Psoas muscle (tissue), 8 donors: ENCODE results near the gene KCNG4. TPM values are rescaled to one million over a fixed set of nuclear protein-coding genes. Genes with fewer than 3 reads are reported as not detected.
"Not testable (repeated sequence)": the region's sequence is repeated elsewhere in the genome, so short reads cannot be mapped to it uniquely, and the experiment has no call there.

Experiments used
- ATAC-seq, 4 donors: fragments of 200-7000 bp; cut with Tn5 transposase; one replicate each; pipeline ENCODE4 v1.9.1; 2020; ENCODE audit warnings: moderate library complexity in 3 of 4, mild to moderate bottlenecking in 2 of 4
- DNase-seq, 2 donors: peaks; one replicate each; pipeline ENCODE4 v3.0.0-alpha.2; 2020
- H3K27ac ChIP-seq: fragments of 200-600 bp; one replicate; pipeline ENCODE4 v1.8.0; 2022
- H3K27me3 ChIP-seq, 3 donors: fragments of 200-600 bp in 1 of 3; one replicate each; pipeline versions ENCODE4 v1.6.1 to v1.8.0; 2013 to 2022; ENCODE audit warnings: low read length in 2 of 3, mild to moderate bottlenecking in 2 of 3, moderate library complexity in 1 of 3; ENCODE audit not compliant: insufficient read depth in 3 of 3
- H3K36me3 ChIP-seq, 2 donors: fragments of 200-600 bp in 1 of 2; one replicate each; pipeline versions ENCODE4 v1.6.1 to v1.8.0; 2013 to 2022; ENCODE audit warnings: low read depth in 1 of 2, mild to moderate bottlenecking in 1 of 2, moderate library complexity in 1 of 2; ENCODE audit not compliant: insufficient read depth in 1 of 2
- H3K4me1 ChIP-seq: fragments of 200-600 bp; one replicate; pipeline ENCODE4 v1.8.0; 2022
- H3K4me3 ChIP-seq: fragments of 200-600 bp; one replicate; pipeline ENCODE4 v1.8.0; 2022; ENCODE audit warnings: mild to moderate bottlenecking
- H3K9me3 ChIP-seq: fragments of 200-600 bp; one replicate; pipeline ENCODE4 v1.8.0; 2022
- CTCF ChIP-seq: fragments of 200-600 bp; IDR thresholded peaks from one replicate; pipeline ENCODE4 v1.8.0; 2022; ENCODE audit warnings: antibody characterized with exemption
- WGBS, 3 donors: extraction: QIAGEN DNeasy Blood & Tissue Kit; methylation state at CpG; one replicate each; pipeline versions ENCODE4 v1.1.6 to v1.1.7; 2013; 5-methylcytosine and 5-hydroxymethylcytosine counted together
- intact Hi-C, 2 donors: fragments of 100-400 bp; cut with DNase I; formaldehyde crosslinking; loops; one replicate each; pipeline versions ENCODE4 v1.11.0 to v1.14.2; 2022
- polyA plus RNA-seq, 3 donors: library from polyadenylated mRNA; stranded (reverse); fragments of 200-250 nt; gene quantifications; one replicate each; pipeline ENCODE4 v1.2.3, GENCODE V29; 2013
- total RNA-seq, 4 donors: library from RNA; stranded (reverse); fragmentation: NEBNext Ultra II Directional in 2 of 4; extraction: Animal tissue kit (Norgen Biotek cat#: 25700) in 2 of 4; gene quantifications; one replicate each; pipeline versions ENCODE4 v1.2.1 to v1.2.4, GENCODE V29; 2021 to 2023
- donor health status: healthy with polysubstance abuse.
- donor health status: DM: no; HTN: no; CAD: no; lungs with moderate emphysema.
- donor health status: Bipolar disorder and iron deficiency.
- donor health status: healthy.
- donor health status: DM: yes; HTN: yes; CAD: no.
- donor health status: DM: no; HTN: no; CAD: no.
- donor health status: DM: no; HTN: no; CAD: no.
- donor health status: DM: yes; HTN: yes; CAD: no.

The KCNG4 gene
- total and polyA plus RNA-seq, 7 donors, result 0.04 to 0.10 TPM; not detected in 5

GRCh38 chr16:84223456-84223855 is 16.4 kb downstream of the KCNG4 start:
- intact Hi-C loops, result no loop called here
- Histone ChIP-seq H3K4me3 (no peak overlapping the region), H3K27me3 (peaks cover 0 to 7% (median 3%) of the 10 kb centered on the region in 3 donors), H3K9me3 (no peaks in the 10 kb centered on the region), H3K4me1 (peaks cover 2% of the 10 kb centered on the region), H3K27ac (no peak overlapping the region), H3K36me3 (no peaks in the 10 kb centered on the region)
- TF ChIP-seq CTCF, result no peak
- WGBS, 3 donors, result 86 to 88% (median 87%) methylated on average over 4 of the region's 4 CpGs
- no peak for DNase-seq
- no peak for ATAC-seq

GRCh38 chr16:84220851-84221250 is 19.0 kb downstream of the KCNG4 start:
- Histone ChIP-seq H3K27ac (no peak overlapping the region), H3K4me3 (no peak overlapping the region), H3K4me1 (no peaks in the 10 kb centered on the region), H3K36me3 (no peaks in the 10 kb centered on the region), H3K9me3 (no peaks in the 10 kb centered on the region), H3K27me3 (peaks cover 0 to 7% (median 3%) of the 10 kb centered on the region in 3 donors)
- ATAC-seq (no peak), DNase-seq (no peak)
- WGBS, 3 donors, result 93 to 100% (median 95%) methylated on average over 1 of the region's 1 CpG
- intact Hi-C loops, result no loop called here
- no peak for TF ChIP-seq CTCF

- WGBS, 3 donors, result 60 to 74% (median 65%) methylated on average over 6 of the region's 6 CpGs
- no peak for ATAC-seq
- Histone ChIP-seq H3K4me3 (no peak overlapping the region), H3K36me3 (no peaks in the 10 kb centered on the region), H3K9me3 (no peaks in the 10 kb centered on the region), H3K27me3 (no peaks in the 10 kb centered on the region), H3K27ac (no peak overlapping the region), H3K4me1 (peaks cover 5% of the 10 kb centered on the region)
- no peak for TF ChIP-seq CTCF
- intact Hi-C loops, result no loop called here
- no peak for DNase-seq
Measured at GRCh38 chr16:84218956-84219355, 20.9 kb downstream of the KCNG4 start.

GRCh38 chr16:84218176-84218823 is 21.5 kb downstream of the KCNG4 start:
- TF ChIP-seq CTCF, result no peak
- Histone ChIP-seq H3K4me3 (no peak overlapping the region), H3K27ac (no peak overlapping the region), H3K4me1 (peaks cover 5% of the 10 kb centered on the region), H3K36me3 (no peaks in the 10 kb centered on the region), H3K9me3 (no peaks in the 10 kb centered on the region), H3K27me3 (no peaks in the 10 kb centered on the region)
- ATAC-seq (no peak), DNase-seq (no peak)
- intact Hi-C loops, result no loop called here
- 50 to 58% (median 51%) methylated on average over 17 of the region's 17 CpGs for WGBS, 3 donors

- H3K36me3 ChIP-seq, H3K27ac ChIP-seq, H3K4me3 ChIP-seq, intact Hi-C loops, H3K9me3 ChIP-seq, H3K4me1 ChIP-seq, ATAC-seq, DNase-seq, H3K27me3 ChIP-seq: not testable (repeated sequence)
- 93 to 96% (median 96%) methylated on average over 3 of the region's 3 CpGs for WGBS, 3 donors
Measured at GRCh38 chr16:84216144-84216543, 23.7 kb downstream of the KCNG4 start.
